A549 (cell line): ENCODE measurements around the gene DIS3L2. TPM values are rescaled to one million over a fixed set of nuclear protein-coding genes. Genes with fewer than 3 reads are reported as not detected.

Source experiments
- ATAC-seq, 2 experiments: fragments of 200-7000 bp in 1 of 2; fragments of >200 bp in 1 of 2; cut with Nextera tagmentation in 1 of 2; cut with Tn5 transposase in 1 of 2; 3 replicates each; pipeline versions ENCODE4 v1.8.0 to v1.9.1; 2018 to 2020; ENCODE audit warnings: mild to moderate bottlenecking in 1 of 2, moderate library complexity in 1 of 2
- CTCF ChIA-PET: fragments of 300-600 bp; sonication (Branson Sonifier 250); formaldehyde crosslinking; extraction: SDS; loops from one replicate; lab custom pipeline; 2021; ENCODE audit warnings: antibody characterized with exemption, inconsistent platforms; lab: Yijun Ruan, JAX
- POLR2A ChIA-PET: fragments of 350-600 bp; formaldehyde crosslinking; extraction: SDS; loops from one replicate; lab custom pipeline; 2021; ENCODE audit warnings: antibody characterized with exemption, inconsistent platforms; lab: Yijun Ruan, JAX
- DNase-seq, 2 experiments: peaks; one replicate each; pipeline versions ENCODE4 v3.0.0 to v3.0.0-alpha.2; 2011 to 2016; ENCODE audit warnings: low read depth in 1 of 2, low spot score in 1 of 2
- FAIRE-seq: peaks from 2 replicates; lab custom pipeline; 2011; peaks lifted over from hg19 to GRCh38; lab: Jason Lieb, UNC
- H3K27ac ChIP-seq, 2 experiments: fragments of >200 bp; sonication (Bioruptor Twin); formaldehyde crosslinking; 3 replicates each; pipeline ENCODE4 v1.5.1; 2016 to 2017
- H3K4me1 ChIP-seq: fragments of >200 bp; sonication (Bioruptor Twin); formaldehyde crosslinking; 3 replicates; pipeline ENCODE4 v1.6.1; 2016
- H3K4me2 ChIP-seq: fragments of >200 bp; sonication (Bioruptor Twin); formaldehyde crosslinking; 3 replicates; pipeline ENCODE4 v1.6.1; 2016
- H3K4me3 ChIP-seq: fragments of >200 bp; sonication (Bioruptor Twin); formaldehyde crosslinking; 3 replicates; pipeline ENCODE4 v1.5.1; 2016
- H3K9me3 ChIP-seq: fragments of >200 bp; sonication (Bioruptor Twin); formaldehyde crosslinking; 3 replicates; pipeline ENCODE4 v1.6.1; 2016
- BCL3 ChIP-seq: fragments of >200 bp; sonication (Bioruptor Twin); formaldehyde crosslinking; IDR thresholded peaks from 3 replicates; pipeline ENCODE4 v1.6.1; 2016
- BHLHE40 ChIP-seq: IDR thresholded peaks from 2 replicates; pipeline ENCODE4 v1.6.1; 2012; ENCODE audit warnings: low read depth, low read length, inconsistent platforms
- CBX8 ChIP-seq: fragments of 200-600 bp; sonication (generic); IDR thresholded peaks from 2 replicates; pipeline ENCODE4 v1.6.1; 2016
- FOXS1 ChIP-seq: fragments of 250-450 bp; sonication (Bioruptor Pico); IDR thresholded peaks from 2 replicates; pipeline ENCODE4 v1.5.0; 2020; ENCODE audit warnings: mild to moderate bottlenecking, moderate library complexity
- HDAC2 ChIP-seq: fragments of 200-600 bp; sonication (generic); IDR thresholded peaks from 2 replicates; pipeline ENCODE4 v1.6.1; 2016
- HEYL ChIP-seq: fragments of 250-450 bp; sonication (Bioruptor Pico); IDR thresholded peaks from 2 replicates; pipeline ENCODE4 v1.8.0; 2021; ENCODE audit warnings: mild to moderate bottlenecking, moderate library complexity
- HMGXB4 ChIP-seq: fragments of 250-450 bp; sonication (Bioruptor Pico); IDR thresholded peaks from 2 replicates; pipeline ENCODE4 v1.5.0; 2021; ENCODE audit warnings: mild to moderate bottlenecking, moderate library complexity, borderline replicate concordance
- HOXA7 ChIP-seq: fragments of 250-450 bp; sonication (Bioruptor Pico); IDR thresholded peaks from 2 replicates; pipeline ENCODE4 v1.5.0; 2020; ENCODE audit warnings: mild to moderate bottlenecking, moderate library complexity
- HOXB5 ChIP-seq: fragments of 250-450 bp; sonication (Bioruptor Pico); IDR thresholded peaks from 2 replicates; pipeline ENCODE4 v1.5.0; 2020; ENCODE audit warnings: mild to moderate bottlenecking, moderate library complexity
- MAFK ChIP-seq: fragments of 450-650 bp; IDR thresholded peaks from 2 replicates; pipeline ENCODE4 v1.6.1; 2014; ENCODE audit not compliant: partially characterized antibody
- MYC ChIP-seq: IDR thresholded peaks from 2 replicates; pipeline ENCODE4 v1.6.1; 2012; ENCODE audit warnings: mild to moderate bottlenecking, inconsistent platforms, low read length, improper control_type of control experiment, borderline replicate concordance
- NPAS2 ChIP-seq: fragments of 250-450 bp; sonication (Bioruptor Pico); IDR thresholded peaks from 2 replicates; pipeline ENCODE4 v1.8.0; 2022; ENCODE audit warnings: mild to moderate bottlenecking, moderate library complexity, borderline replicate concordance
- POLR2A ChIP-seq: IDR thresholded peaks from 2 replicates; pipeline ENCODE4 v1.6.1; 2012; ENCODE audit warnings: mild to moderate bottlenecking, low read length
- REST ChIP-seq: fragments of 200-600 bp; sonication (generic); IDR thresholded peaks from 2 replicates; pipeline ENCODE4 v1.6.1; 2016; ENCODE audit warnings: antibody characterized with exemption, mild to moderate bottlenecking, moderate library complexity
- SMC3 ChIP-seq: fragments of >200 bp; sonication (Bioruptor Twin); formaldehyde crosslinking; IDR thresholded peaks from 3 replicates; pipeline ENCODE4 v1.6.1; 2018; ENCODE audit warnings: inconsistent platforms
- SREBF2 ChIP-seq: fragments of 450-650 bp; IDR thresholded peaks from 2 replicates; pipeline ENCODE4 v1.6.1; 2014; ENCODE audit warnings: mild to moderate bottlenecking, moderate library complexity
- TP53 ChIP-seq: fragments of 250-450 bp; sonication (Bioruptor Pico); IDR thresholded peaks from 2 replicates; pipeline ENCODE4 v1.5.0; 2021; ENCODE audit warnings: mild to moderate bottlenecking, moderate library complexity
- ZNF302 ChIP-seq: fragments of 250-450 bp; sonication (Bioruptor Pico); IDR thresholded peaks from 2 replicates; pipeline ENCODE4 v1.9.0; 2021; ENCODE audit warnings: inconsistent platforms, mild to moderate bottlenecking, moderate library complexity
- WGBS: methylation state at CpG from one replicate; pipeline ENCODE4 v1.1.6; 2017; ENCODE audit errors: missing lambda C conversion rate; 5-methylcytosine and 5-hydroxymethylcytosine counted together
- polyA plus RNA-seq, 4 experiments: library from polyadenylated mRNA; depleted of rRNA in 3 of 4; stranded (reverse); fragments of >200 nt; fragmentation: RNase III in 1 of 4; extraction: RNeasy Plus Mini Kit Qiagen cat#74134 plus additional on column Dnase treatment in 1 of 4; gene quantifications; 2 replicates in 3 of 4; 3 replicates in 1 of 4; pipeline ENCODE4 v1.2.3, GENCODE V29; 2011 to 2017

DIS3L2 gene
- polyA plus RNA-seq, 2 of the 4 experiments (the other 2 are of a cell fraction): 14.9 to 15.4 TPM

- Histone ChIP-seq H3K4me3 (no peak overlapping the region), H3K9me3 (no peaks in the 10 kb centered on the region), H3K4me2 (no peak overlapping the region), H3K27ac (no peak overlapping the region), H3K4me1 (no peaks in the 10 kb centered on the region)
- DNase-seq (no peak), FAIRE-seq (no peak), ATAC-seq (no peak)
- ChIA-PET CTCF (interaction anchor here (1.0 to 2.3 kb wide), 3 partner anchors 16 to 385 kb away, joined by 4 to 7 read pairs (median 6); no protein-coding TSS in a partner anchor), POLR2A (interaction anchor here (1.5 kb wide), 1 partner anchor 20 kb away, joined by 3 read pairs; the partner anchor contains the start of gene DIS3L2)
- TF ChIP-seq HDAC2: no peak
- WGBS: 83% methylated on average over 10 of the region's 12 CpGs
These were observed 19.8 kb upstream of the DIS3L2 start for GRCh38 chr2:231941673-231942072.

- no peaks in the 10 kb centered on the region for H3K4me1 ChIP-seq
- FAIRE-seq (no peak), DNase-seq (no peak), ATAC-seq (no peak)
- no peak overlapping the region for H3K4me3 ChIP-seq
- 63% methylated on average over 6 of the region's 6 CpGs for WGBS
- TF ChIP-seq FOXS1 (CRISPR knock-in tag): no peak
- TF ChIP-seq BCL3: no peak
- TF ChIP-seq HEYL (CRISPR knock-in tag): no peak
- no peak for TF ChIP-seq MAFK
- TF ChIP-seq BHLHE40: no peak
- TF ChIP-seq POLR2A: no peak
- TF ChIP-seq HOXA7 (CRISPR knock-in tag): no peak
- TF ChIP-seq HOXB5 (CRISPR knock-in tag): no peak
- TF ChIP-seq SMC3: no peak
- TF ChIP-seq CBX8: no peak
- no peak for TF ChIP-seq HMGXB4 (CRISPR knock-in tag)
- TF ChIP-seq MYC: no peak
- TF ChIP-seq ZNF302 (CRISPR knock-in tag): no peak
- TF ChIP-seq TP53 (CRISPR knock-in tag): no peak
- no peak for TF ChIP-seq SREBF2
- no peak for TF ChIP-seq REST
- TF ChIP-seq NPAS2 (CRISPR knock-in tag): no peak
- H3K9me3 ChIP-seq: no peaks in the 10 kb centered on the region
- POLR2A ChIA-PET: interaction anchor here (1.5 kb wide), 1 partner anchor 20 kb away, joined by 3 read pairs; the partner anchor contains the start of gene DIS3L2
- no peak overlapping the region for H3K27ac ChIP-seq
- no peak overlapping the region for H3K4me2 ChIP-seq
- CTCF ChIA-PET: interaction anchor here (2.3 kb wide), 1 partner anchor 16 kb away, joined by 7 read pairs; no protein-coding TSS in a partner anchor
These were observed 19.3 kb upstream of the DIS3L2 start for GRCh38 chr2:231942180-231942579.
